H1 (cell line): Measurements from ENCODE around the gene SMAD7. TPM values are rescaled to one million over a fixed set of nuclear protein-coding genes. Genes with fewer than 3 reads are reported as not detected.

Experiments used
- CTCF ChIA-PET: fragments of 300-600 bp; sonication (Branson Sonifier 250); formaldehyde crosslinking; loops from one replicate; lab custom pipeline; 2021; ENCODE audit not compliant: partially characterized antibody; lab: Charles Lee
- POLR2A ChIA-PET: fragments of 300-600 bp; sonication (Branson Sonifier 250); formaldehyde crosslinking; loops from one replicate; lab custom pipeline; 2021; ENCODE audit warnings: inconsistent platforms; ENCODE audit not compliant: partially characterized antibody; lab: Charles Lee
- DNase-seq, 2 experiments: peaks; one replicate each; pipeline versions ENCODE4 v3.0.0 to v3.0.0-alpha.2; 2010 to 2022; ENCODE audit warnings: low spot score in 2 of 2, low read depth in 1 of 2, mixed read lengths in 1 of 2
- FAIRE-seq: peaks from 2 replicates; lab custom pipeline; 2011; peaks lifted over from hg19 to GRCh38; lab: Jason Lieb, UNC
- H2AFZ ChIP-seq: 2 replicates; pipeline ENCODE4 v1.8.1; 2012; ENCODE audit warnings: low read length, inconsistent platforms
- H2AK5ac ChIP-seq: 2 replicates; pipeline ENCODE4 v1.6.1; 2013; ENCODE audit warnings: low read depth, low read length
- H2BK120ac ChIP-seq: replicated peaks from 2 replicates; pipeline ENCODE3; 2013; ENCODE audit warnings: low read depth, low read length, inconsistent platforms
- H2BK12ac ChIP-seq: 2 replicates; pipeline ENCODE4 v1.6.1; 2013; ENCODE audit warnings: low read depth, low read length
- H2BK15ac ChIP-seq: 2 replicates; pipeline ENCODE4 v1.6.1; 2013; ENCODE audit warnings: low read length
- H2BK20ac ChIP-seq: 2 replicates; pipeline ENCODE4 v1.6.1; 2013; ENCODE audit warnings: low read length
- H2BK5ac ChIP-seq: 2 replicates; pipeline ENCODE4 v1.6.1; 2013; ENCODE audit warnings: low read depth, low read length
- H3K14ac ChIP-seq: 2 replicates; pipeline ENCODE4 v1.6.1; 2013; ENCODE audit warnings: inconsistent platforms; ENCODE audit not compliant: insufficient read length
- H3K18ac ChIP-seq: 2 replicates; pipeline ENCODE4 v1.6.1; 2013; ENCODE audit warnings: low read length; ENCODE audit errors: extremely low read depth
- H3K23ac ChIP-seq: 2 replicates; pipeline ENCODE4 v1.6.1; 2013; ENCODE audit warnings: inconsistent platforms; ENCODE audit not compliant: insufficient read length
- H3K23me2 ChIP-seq: 2 replicates; pipeline ENCODE4 v1.6.1; 2013; ENCODE audit warnings: low read depth, low read length
- H3K27ac ChIP-seq: 2 replicates; pipeline ENCODE4 v1.6.1; 2011; ENCODE audit warnings: low read depth, low read length, inconsistent platforms
- H3K27me3 ChIP-seq, 4 experiments: replicated peaks in 1 of 4; 1 replicate in 1 of 4; 2 replicates in 3 of 4; pipeline versions ENCODE4 v1.6.1 to v1.8.1; 2011 to 2013; ENCODE audit warnings: low read length in 3 of 4, mild to moderate bottlenecking in 3 of 4, inconsistent platforms in 2 of 4, mixed read lengths in 2 of 4, moderate library complexity in 1 of 4; ENCODE audit not compliant: control insufficient read depth in 3 of 4, insufficient read depth in 3 of 4; ENCODE audit errors: extremely low read depth in 1 of 4
- H3K36me3 ChIP-seq, 4 experiments: 2 replicates each; pipeline versions ENCODE4 v1.6.1 to v1.8.1; 2011 to 2013; ENCODE audit warnings: mild to moderate bottlenecking in 4 of 4, low read length in 3 of 4, moderate library complexity in 2 of 4, control low read depth in 1 of 4, inconsistent platforms in 1 of 4; ENCODE audit not compliant: insufficient read depth in 4 of 4, control insufficient read depth in 2 of 4
- H3K4ac ChIP-seq: replicated peaks from 2 replicates; pipeline ENCODE3; 2013; ENCODE audit warnings: low read length, low read depth, mixed read lengths, inconsistent platforms; ENCODE audit not compliant: insufficient read length
- H3K4me1 ChIP-seq, 4 experiments: replicated peaks in 1 of 4; 1 replicate in 1 of 4; 2 replicates in 3 of 4; pipeline versions ENCODE4 v1.6.1 to v1.8.1; 2011 to 2013; ENCODE audit warnings: low read length in 3 of 4, inconsistent platforms in 2 of 4, mixed read lengths in 1 of 4; ENCODE audit not compliant: insufficient read depth in 4 of 4, control insufficient read depth in 3 of 4
- H3K4me2 ChIP-seq, 2 experiments: 2 replicates each; pipeline versions ENCODE4 v1.6.1 to v1.8.1; 2011 to 2013; ENCODE audit warnings: low read depth in 2 of 2, low read length in 2 of 2, control low read depth in 1 of 2, inconsistent platforms in 1 of 2, mild to moderate bottlenecking in 1 of 2; ENCODE audit not compliant: insufficient read depth in 1 of 2
- H3K4me3 ChIP-seq, 4 experiments: fragments of 200-600, 300-600 bp in 1 of 4; sonication (generic), shearing (Covaris generic), sonication (Bioruptor Twin) in 1 of 4; 2 replicates each; pipeline versions ENCODE4 v1.5.1 to v1.8.1; 2011 to 2016; ENCODE audit warnings: low read length in 4 of 4, low read depth in 3 of 4, control low read depth in 2 of 4, inconsistent platforms in 2 of 4, mild to moderate bottlenecking in 2 of 4, mixed read lengths in 1 of 4, moderate library complexity in 1 of 4; ENCODE audit not compliant: insufficient read depth in 2 of 4; ENCODE audit errors: extremely low read depth in 1 of 4
- H3K56ac ChIP-seq: replicated peaks from 2 replicates; pipeline ENCODE3; 2013; ENCODE audit warnings: low read depth, mild to moderate bottlenecking, mixed read lengths, low read length, inconsistent platforms; ENCODE audit not compliant: insufficient read length
- H3K79me1 ChIP-seq: 2 replicates; pipeline ENCODE4 v1.6.1; 2013; ENCODE audit warnings: low read depth, low read length, control low read depth
- H3K79me2 ChIP-seq, 2 experiments: 2 replicates each; pipeline versions ENCODE4 v1.6.1 to v1.8.1; 2012 to 2013; ENCODE audit warnings: low read length in 2 of 2, mild to moderate bottlenecking in 2 of 2, inconsistent platforms in 1 of 2; ENCODE audit not compliant: insufficient read depth in 2 of 2, control insufficient read depth in 1 of 2
- H3K9ac ChIP-seq, 4 experiments: replicated peaks in 1 of 4; 1 replicate in 1 of 4; 2 replicates in 3 of 4; pipeline versions ENCODE4 v1.6.1 to v1.8.1; 2011 to 2013; ENCODE audit warnings: low read depth in 3 of 4, low read length in 3 of 4, control low read depth in 2 of 4, mild to moderate bottlenecking in 2 of 4, moderate library complexity in 2 of 4, inconsistent platforms in 1 of 4; ENCODE audit errors: extremely low read depth in 1 of 4
- H3K9me3 ChIP-seq, 2 experiments: 2 replicates each; pipeline versions ENCODE4 v1.6.1 to v1.8.1; 2012 to 2013; ENCODE audit warnings: mild to moderate bottlenecking in 2 of 2, moderate library complexity in 2 of 2, control low read depth in 1 of 2, inconsistent platforms in 1 of 2, low read depth in 1 of 2, low read length in 1 of 2, mixed read lengths in 1 of 2; ENCODE audit not compliant: insufficient read depth in 2 of 2
- H4K20me1 ChIP-seq, 2 experiments: replicated peaks in 1 of 2; 2 replicates each; pipeline versions ENCODE3 to v1.8.1; 2011 to 2013; ENCODE audit warnings: inconsistent platforms in 2 of 2, low read length in 2 of 2, mild to moderate bottlenecking in 1 of 2; ENCODE audit not compliant: insufficient read depth in 2 of 2, control insufficient read depth in 1 of 2
- H4K5ac ChIP-seq: 2 replicates; pipeline ENCODE4 v1.6.1; 2013; ENCODE audit warnings: low read length, low read depth, mixed read lengths, inconsistent platforms; ENCODE audit not compliant: insufficient read length
- H4K8ac ChIP-seq: 2 replicates; pipeline ENCODE4 v1.8.0; 2013; ENCODE audit warnings: mild to moderate bottlenecking, moderate library complexity, low read length, inconsistent platforms; ENCODE audit not compliant: insufficient read depth; ENCODE audit errors: extremely low read depth
- H4K91ac ChIP-seq: replicated peaks from 2 replicates; pipeline ENCODE3; 2013; ENCODE audit warnings: low read length, mixed read lengths, inconsistent platforms; ENCODE audit not compliant: insufficient read length
- NRF1 ChIP-seq: IDR thresholded peaks from 2 replicates; pipeline ENCODE4 v1.6.1; 2011; ENCODE audit warnings: mild to moderate bottlenecking, low read depth, low read length, improper control_type of control experiment
- USF2 ChIP-seq: IDR thresholded peaks from 2 replicates; pipeline ENCODE4 v1.6.1; 2011; ENCODE audit warnings: low read length, improper control_type of control experiment
- WGBS, 2 experiments: shearing (Covaris generic) in 1 of 2; methylation state at CpG; one replicate each; pipeline versions ENCODE4 v1.1.6 to v1.1.7; 2013 to 2015; ENCODE audit warnings: low lambda C conversion rate in 2 of 2, mixed read lengths in 2 of 2, inconsistent platforms in 1 of 2, low coverage in 1 of 2, missing lambda C conversion rate in 1 of 2; ENCODE audit not compliant: insufficient replicate concordance in 2 of 2, insufficient coverage in 1 of 2, insufficient read length in 1 of 2; ENCODE audit errors: extremely low coverage in 1 of 2, missing lambda C conversion rate in 1 of 2; 5-methylcytosine and 5-hydroxymethylcytosine counted together
- polyA plus RNA-seq, 7 experiments: library from polyadenylated mRNA; depleted of rRNA in 3 of 7; stranded (reverse) in 5 of 7; unstranded in 2 of 7; fragments of >200 nt in 5 of 7; fragments of 200-250 nt in 2 of 7; gene quantifications; 1 replicate in 5 of 7; 2 replicates in 1 of 7; 4 replicates in 1 of 7; pipeline versions ENCODE4 v1.2.1 to v1.2.3, GENCODE V29; 2011 to 2013; ENCODE audit warnings: missing spikeins in 2 of 7, mixed read lengths in 2 of 7
- total RNA-seq: library from RNA; stranded (reverse); fragmentation: NEBNext Ultra II Directional; extraction: Animal tissue kit (Norgen Biotek cat#: 25700); gene quantifications from 2 replicates; pipeline ENCODE4 v1.2.1, GENCODE V29; 2021

The SMAD7 gene
- total and polyA plus RNA-seq, 2 of the 8 experiments (the other 6 are each of a cell fraction or from before 2014, with no cell fraction given): 6.5 to 15.5 TPM

GRCh38 chr18:48913775-48914174 is 37.0 kb downstream of the SMAD7 start:
- H3K9me3 ChIP-seq: no peaks in the 10 kb centered on the region
- no peak overlapping the region for H4K5ac ChIP-seq
- WGBS, 2 experiments: 91% methylated on average over 3 of the region's 3 CpGs; no CpG with 5 or more reads in 1 of the 2 experiments
- POLR2A ChIA-PET: interaction anchor here (0.5 to 1.0 kb wide), 2 partner anchors 8 to 575 kb away, joined by 4 read pairs; no protein-coding TSS in a partner anchor
- no peak overlapping the region for H2AK5ac ChIP-seq
- DNase-seq (no peak), FAIRE-seq (no peak)
- H3K9ac ChIP-seq: no peak overlapping the region
- no peak overlapping the region for H3K56ac ChIP-seq
- CTCF ChIA-PET: interaction anchor here (0.6 to 1.7 kb wide), 13 partner anchors 10 to 324 kb away, joined by 3 to 7 read pairs (median 4); no protein-coding TSS in a partner anchor
- H3K79me1 ChIP-seq: no peaks in the 10 kb centered on the region
- H3K23ac ChIP-seq: no peak overlapping the region
- H2AFZ ChIP-seq: no peak overlapping the region
- H4K91ac ChIP-seq: no peak overlapping the region
- H3K4me1 ChIP-seq: peaks cover 0 to 4% (median 0%) of the 10 kb centered on the region in 4 experiments; a peak in 4 of 7 replicates
- H3K27me3 ChIP-seq: no peaks in the 10 kb centered on the region
- no peak overlapping the region for H3K27ac ChIP-seq
- no peak overlapping the region for H3K4ac ChIP-seq
- no peak overlapping the region for H4K8ac ChIP-seq
- no peaks in the 10 kb centered on the region for H3K23me2 ChIP-seq
- no peak overlapping the region for H2BK5ac ChIP-seq
- no peak overlapping the region for H3K4me3 ChIP-seq
- no peak overlapping the region for H3K4me2 ChIP-seq
- H3K18ac ChIP-seq: no peak overlapping the region; the same call in 1 of the 2 replicates
- H3K36me3 ChIP-seq: no peaks in the 10 kb centered on the region
- no peak overlapping the region for H2BK120ac ChIP-seq
- H2BK12ac ChIP-seq: no peak overlapping the region
- TF ChIP-seq USF2 (0 out of 2 replicates have a peak, but pooled peaks have one; percentile 12), NRF1 (no peak)
- no peak overlapping the region for H2BK20ac ChIP-seq
- H3K79me2 ChIP-seq: no peaks in the 10 kb centered on the region
- no peak overlapping the region for H3K14ac ChIP-seq
- no peak overlapping the region for H2BK15ac ChIP-seq
- no peaks in the 10 kb centered on the region for H4K20me1 ChIP-seq
